ENCODE results near the gene SERTAD3. TPM values are rescaled to one million over a fixed set of nuclear protein-coding genes. Genes with fewer than 3 reads are reported as not detected.

The SERTAD3 gene
- polyA plus RNA-seq, 1 of the 3 experiments (the other 2 are of a cell fraction): 11.3 TPM

GRCh38 chr19:40414542-40415535 is 29.3 kb downstream of the SERTAD3 start:
- peak; percentile 12 for DNase-seq
- Histone ChIP-seq H3K27me3 (ENCODE audit: insufficient read depth) (no peaks in the 10 kb centered on the region), H3K27ac (ENCODE audit: low read depth in 2 of 2, low read length in 1 of 2) (no peak overlapping the region), H3K4me2 (no peak overlapping the region), H3F3A (replicated peaks; ENCODE audit: insufficient read depth) (peaks cover 9% of the 10 kb centered on the region), H3K36me3 (replicated peaks in 1 of 2; ENCODE audit: control insufficient read depth in 1 of 2, insufficient read depth in 2 of 2, low read length in 1 of 2) (no peaks in the 10 kb centered on the region), H3K79me2 (ENCODE audit: insufficient read depth) (no peaks in the 10 kb centered on the region), H3K4me1 (ENCODE audit: control insufficient read depth in 1 of 2, insufficient read depth in 2 of 2, low read depth in 1 of 2, low read length in 1 of 2) (no peaks in the 10 kb centered on the region; a peak in 1 of 4 replicates), H3K9me3 (no peaks in the 10 kb centered on the region), H2AFZ (ENCODE audit: low read depth) (no peak overlapping the region), H3K4me3 (ENCODE audit: low read depth in 2 of 2, low read length in 1 of 2) (no peak overlapping the region), H3K9me2 (no peaks in the 10 kb centered on the region), H4K20me1 (ENCODE audit: insufficient read depth) (no peaks in the 10 kb centered on the region), H3K9ac (no peak overlapping the region)
- 82% methylated on average over 13 of the region's 21 CpGs for WGBS (ENCODE audit: low lambda C conversion rate)
- POLR2A ChIA-PET: interaction anchor here (0.9 kb wide), 1 partner anchor 11 kb away, joined by 3 read pairs; no protein-coding TSS in a partner anchor
- CTCF ChIA-PET: interaction anchor here (1.1 to 2.4 kb wide), 6 partner anchors 10 to 220 kb away, joined by 3 to 8 read pairs (median 5); partner anchors contain the start of gene SERTAD3
- TF ChIP-seq, protein P1, sequence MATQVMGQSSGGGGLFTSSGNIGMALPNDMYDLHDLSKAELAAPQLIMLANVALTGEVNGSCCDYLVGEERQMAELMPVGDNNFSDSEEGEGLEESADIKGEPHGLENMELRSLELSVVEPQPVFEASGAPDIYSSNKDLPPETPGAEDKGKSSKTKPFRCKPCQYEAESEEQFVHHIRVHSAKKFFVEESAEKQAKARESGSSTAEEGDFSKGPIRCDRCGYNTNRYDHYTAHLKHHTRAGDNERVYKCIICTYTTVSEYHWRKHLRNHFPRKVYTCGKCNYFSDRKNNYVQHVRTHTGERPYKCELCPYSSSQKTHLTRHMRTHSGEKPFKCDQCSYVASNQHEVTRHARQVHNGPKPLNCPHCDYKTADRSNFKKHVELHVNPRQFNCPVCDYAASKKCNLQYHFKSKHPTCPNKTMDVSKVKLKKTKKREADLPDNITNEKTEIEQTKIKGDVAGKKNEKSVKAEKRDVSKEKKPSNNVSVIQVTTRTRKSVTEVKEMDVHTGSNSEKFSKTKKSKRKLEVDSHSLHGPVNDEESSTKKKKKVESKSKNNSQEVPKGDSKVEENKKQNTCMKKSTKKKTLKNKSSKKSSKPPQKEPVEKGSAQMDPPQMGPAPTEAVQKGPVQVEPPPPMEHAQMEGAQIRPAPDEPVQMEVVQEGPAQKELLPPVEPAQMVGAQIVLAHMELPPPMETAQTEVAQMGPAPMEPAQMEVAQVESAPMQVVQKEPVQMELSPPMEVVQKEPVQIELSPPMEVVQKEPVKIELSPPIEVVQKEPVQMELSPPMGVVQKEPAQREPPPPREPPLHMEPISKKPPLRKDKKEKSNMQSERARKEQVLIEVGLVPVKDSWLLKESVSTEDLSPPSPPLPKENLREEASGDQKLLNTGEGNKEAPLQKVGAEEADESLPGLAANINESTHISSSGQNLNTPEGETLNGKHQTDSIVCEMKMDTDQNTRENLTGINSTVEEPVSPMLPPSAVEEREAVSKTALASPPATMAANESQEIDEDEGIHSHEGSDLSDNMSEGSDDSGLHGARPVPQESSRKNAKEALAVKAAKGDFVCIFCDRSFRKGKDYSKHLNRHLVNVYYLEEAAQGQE (IDR thresholded peaks at IDR 0.05; ENCODE audit: low read depth, low read length): no peak
- no peak for TF ChIP-seq FOSL2 (IDR thresholded peaks at IDR 0.05; ENCODE audit: borderline replicate concordance, low read depth)
- TF ChIP-seq RXRA (IDR thresholded peaks at IDR 0.05; ENCODE audit: borderline replicate concordance, low read depth): no peak
- TF ChIP-seq NFIC (IDR thresholded peaks at IDR 0.05; ENCODE audit: borderline replicate concordance): no peak
- no peak for TF ChIP-seq CHD2 (IDR thresholded peaks at IDR 0.05; ENCODE audit: low read length, partially characterized antibody)
- TF ChIP-seq NRF1 (IDR thresholded peaks at IDR 0.05; ENCODE audit: low read depth, low read length): no peak
- TF ChIP-seq SMC3 (IDR thresholded peaks at IDR 0.05; ENCODE audit: low read depth, low read length): no peak
- TF ChIP-seq EP300 (IDR thresholded peaks at IDR 0.05; ENCODE audit: borderline replicate concordance in 1 of 2, low read depth in 1 of 2, low read length in 1 of 2): no peak
- TF ChIP-seq TAF1 (IDR thresholded peaks at IDR 0.05; ENCODE audit: borderline replicate concordance, low read depth, low read length): no peak
- TF ChIP-seq PBX3 (IDR thresholded peaks at IDR 0.05): no peak
- no peak for TF ChIP-seq JUND (IDR thresholded peaks at IDR 0.05)

Data from SK-N-SH (cell line).